Endodermal cell (in vitro differentiated cells): ENCODE data around the gene BCORL1. TPM values are rescaled to one million over a fixed set of nuclear protein-coding genes. Genes with fewer than 3 reads are reported as not detected.

Experiments used
- DNase-seq: peaks from one replicate; pipeline ENCODE4 v3.0.0-alpha.2; 2017
- H3K27ac ChIP-seq: 2 replicates; pipeline ENCODE4 v1.5.1; 2013; ENCODE audit warnings: mild to moderate bottlenecking, low read depth, low read length, moderate library complexity
- H3K27me3 ChIP-seq: 2 replicates; pipeline ENCODE4 v1.6.1; 2013; ENCODE audit warnings: mild to moderate bottlenecking, low read length, moderate library complexity; ENCODE audit not compliant: insufficient read depth, control insufficient read depth, poor library complexity, severe bottlenecking
- H3K36me3 ChIP-seq: 2 replicates; pipeline ENCODE4 v1.7.0; 2013; ENCODE audit warnings: mild to moderate bottlenecking, low read length, moderate library complexity; ENCODE audit not compliant: control insufficient read depth, insufficient read depth
- H3K4me1 ChIP-seq: one replicate; pipeline ENCODE4 v1.7.0; 2013; ENCODE audit warnings: low read length; ENCODE audit not compliant: control insufficient read depth, insufficient read depth
- H3K4me3 ChIP-seq: 2 replicates; pipeline ENCODE4 v1.5.1; 2013; ENCODE audit warnings: mild to moderate bottlenecking, low read length, moderate library complexity
- H3K9ac ChIP-seq: 2 replicates; pipeline ENCODE4 v1.6.1; 2013; ENCODE audit warnings: mild to moderate bottlenecking, low read length, moderate library complexity; ENCODE audit not compliant: poor library complexity, severe bottlenecking; ENCODE audit errors: extremely low read depth
- H3K9me3 ChIP-seq: 2 replicates; pipeline ENCODE4 v1.6.1; 2013; ENCODE audit warnings: mild to moderate bottlenecking, low read length, moderate library complexity; ENCODE audit not compliant: control insufficient read depth
- H3K27ac Mint-ChIP-seq: 2 replicates; pipeline ENCODE4 v1.8.0; 2020; ENCODE audit warnings: mixed read lengths
- H3K27me3 Mint-ChIP-seq: 2 replicates; pipeline ENCODE4 v1.8.0; 2021; ENCODE audit warnings: mild to moderate bottlenecking, mixed read lengths; ENCODE audit not compliant: insufficient read depth
- H3K36me3 Mint-ChIP-seq: 2 replicates; pipeline ENCODE4 v1.8.0; 2020; ENCODE audit warnings: low read depth, mixed read lengths
- H3K4me1 Mint-ChIP-seq: 2 replicates; pipeline ENCODE4 v1.8.0; 2020; ENCODE audit warnings: mixed read lengths
- H3K4me3 Mint-ChIP-seq: 2 replicates; pipeline ENCODE4 v1.8.0; 2020; ENCODE audit warnings: mild to moderate bottlenecking, moderate library complexity, mixed read lengths
- H3K9me3 Mint-ChIP-seq: 2 replicates; pipeline ENCODE4 v1.8.0; 2020; ENCODE audit warnings: mild to moderate bottlenecking, mixed read lengths
- WGBS, 2 experiments: methylation state at CpG; one replicate each; pipeline versions ENCODE4 v1.1.5 to v1.1.7; 2013; ENCODE audit warnings: missing lambda C conversion rate in 2 of 2, mixed read lengths in 1 of 2; ENCODE audit not compliant: insufficient coverage in 1 of 2, insufficient read length in 1 of 2; 5-methylcytosine and 5-hydroxymethylcytosine counted together
- total RNA-seq, 2 donors: library from RNA; stranded (reverse); fragmentation: NEBNext Ultra II Directional in 1 of 2; extraction: Animal tissue kit (Norgen Biotek cat#: 25700) in 1 of 2; gene quantifications; 2 replicates in 1 of 2; 3 replicates in 1 of 2; pipeline ENCODE4 v1.2.1, GENCODE V29; 2021
- TF ChIP-seq, protein P1 (sequence below): fragments of 200-600 bp; sonication (generic); conservative IDR thresholded peaks from 2 replicates; pipeline ENCODE4 v1.5.0; 2021; ENCODE audit warnings: antibody characterized with exemption, mild to moderate bottlenecking

BCORL1 gene
- total RNA-seq, 2 donors from 2014 or later: 24.5 to 29.9 TPM

DNA sequence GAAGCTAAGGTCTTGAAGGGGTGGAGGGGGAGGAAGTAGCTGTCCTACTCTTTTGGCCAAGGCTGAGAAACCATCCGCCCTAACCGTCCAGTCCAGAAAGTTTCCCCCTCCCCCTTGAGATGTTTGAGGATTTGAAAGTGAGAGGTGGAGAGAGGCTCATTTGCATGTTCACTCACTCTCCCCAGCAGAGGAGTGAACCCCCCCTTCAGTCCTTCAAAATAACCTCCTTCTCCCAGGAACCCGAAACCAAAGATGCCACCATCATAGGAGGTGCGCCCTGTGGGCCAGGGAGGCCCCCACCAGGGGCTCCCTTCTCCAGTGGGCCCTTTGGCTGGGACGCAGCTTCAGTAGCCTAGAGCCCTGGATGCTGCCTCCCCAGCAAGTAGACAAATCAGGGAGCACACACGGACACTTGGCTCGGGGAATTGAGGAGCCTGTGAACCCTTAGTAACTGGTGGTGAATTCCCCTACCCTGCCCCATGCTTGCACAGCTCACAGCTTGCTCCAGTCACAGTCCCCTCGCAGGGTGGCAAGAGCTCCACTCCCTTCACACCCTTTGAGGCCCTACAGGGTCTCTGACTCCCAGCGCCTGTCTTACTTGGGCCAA is 102.3 kb downstream of the BCORL1 start:
- DNase-seq: no peak
- Histone ChIP-seq H3K27ac (no peak overlapping the region), H3K9ac (no peak overlapping the region), H3K36me3 (no peaks in the 10 kb centered on the region), H3K27me3 (no peaks in the 10 kb centered on the region), H3K9me3 (no peaks in the 10 kb centered on the region), H3K4me3 (no peak overlapping the region), H3K4me1 (no peaks in the 10 kb centered on the region)
- 89% methylated on average over 7 of the region's 9 CpGs; no CpG with 5 or more reads in 1 of the 2 experiments for WGBS, 2 experiments
- TF ChIP-seq, protein P1, sequence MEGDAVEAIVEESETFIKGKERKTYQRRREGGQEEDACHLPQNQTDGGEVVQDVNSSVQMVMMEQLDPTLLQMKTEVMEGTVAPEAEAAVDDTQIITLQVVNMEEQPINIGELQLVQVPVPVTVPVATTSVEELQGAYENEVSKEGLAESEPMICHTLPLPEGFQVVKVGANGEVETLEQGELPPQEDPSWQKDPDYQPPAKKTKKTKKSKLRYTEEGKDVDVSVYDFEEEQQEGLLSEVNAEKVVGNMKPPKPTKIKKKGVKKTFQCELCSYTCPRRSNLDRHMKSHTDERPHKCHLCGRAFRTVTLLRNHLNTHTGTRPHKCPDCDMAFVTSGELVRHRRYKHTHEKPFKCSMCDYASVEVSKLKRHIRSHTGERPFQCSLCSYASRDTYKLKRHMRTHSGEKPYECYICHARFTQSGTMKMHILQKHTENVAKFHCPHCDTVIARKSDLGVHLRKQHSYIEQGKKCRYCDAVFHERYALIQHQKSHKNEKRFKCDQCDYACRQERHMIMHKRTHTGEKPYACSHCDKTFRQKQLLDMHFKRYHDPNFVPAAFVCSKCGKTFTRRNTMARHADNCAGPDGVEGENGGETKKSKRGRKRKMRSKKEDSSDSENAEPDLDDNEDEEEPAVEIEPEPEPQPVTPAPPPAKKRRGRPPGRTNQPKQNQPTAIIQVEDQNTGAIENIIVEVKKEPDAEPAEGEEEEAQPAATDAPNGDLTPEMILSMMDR: no peak
- peaks cover 39% of the 10 kb centered on the region for H3K9me3 Mint-ChIP-seq
- H3K36me3 Mint-ChIP-seq: no peaks in the 10 kb centered on the region
- no peak overlapping the region for H3K27ac Mint-ChIP-seq
- peaks cover 10% of the 10 kb centered on the region for H3K4me1 Mint-ChIP-seq
- H3K4me3 Mint-ChIP-seq: no peak overlapping the region
- peaks cover 8% of the 10 kb centered on the region for H3K27me3 Mint-ChIP-seq

DNA sequence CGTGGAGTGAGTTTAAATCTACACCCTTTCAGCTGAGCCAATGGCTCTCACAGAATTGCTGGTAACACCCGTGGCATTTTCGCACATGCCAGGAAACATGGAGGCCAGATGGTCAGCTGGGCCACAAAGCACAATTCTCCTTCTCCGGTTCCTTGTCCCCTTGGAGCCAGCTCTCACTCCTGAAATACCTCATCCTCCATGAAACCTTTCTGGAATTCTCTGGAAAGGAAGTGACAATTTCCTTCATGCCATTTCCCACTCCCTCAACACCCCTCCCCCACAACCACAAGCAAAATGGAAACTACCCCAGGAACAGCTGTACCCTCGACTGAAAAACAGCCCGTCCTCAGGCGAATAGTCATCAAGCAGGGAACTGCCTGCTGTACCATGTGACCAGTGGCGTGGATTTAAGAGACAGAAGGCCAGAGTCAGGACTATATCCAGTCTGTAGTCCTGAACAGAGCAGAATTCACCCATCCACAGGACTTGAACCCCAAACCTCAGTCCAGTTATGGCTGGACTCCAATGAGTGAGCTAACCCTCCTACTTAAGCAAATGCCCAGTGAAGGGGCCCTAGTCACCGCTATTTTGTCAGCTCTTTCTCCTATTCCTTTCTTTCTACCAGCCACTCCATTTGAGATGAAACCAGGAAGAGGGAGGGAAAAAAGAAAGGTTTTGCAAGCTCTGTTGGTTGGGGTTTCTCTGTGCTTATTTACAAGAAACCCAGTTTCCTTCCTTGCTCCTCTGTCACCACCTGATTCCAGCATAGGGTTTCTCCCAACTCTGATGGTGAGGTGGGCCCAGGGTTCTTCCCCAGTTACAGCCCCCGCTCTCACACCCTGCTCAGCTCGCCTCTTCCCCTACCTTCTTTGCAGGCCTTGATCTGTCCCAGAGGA is 103.4 kb downstream of the BCORL1 start:
- Mint-ChIP-seq H3K36me3 (no peaks in the 10 kb centered on the region), H3K27ac (no peak overlapping the region), H3K27me3 (peaks cover 12% of the 10 kb centered on the region), H3K4me3 (no peak overlapping the region), H3K9me3 (peaks cover 38% of the 10 kb centered on the region), H3K4me1 (peaks cover 10% of the 10 kb centered on the region)
- WGBS, 2 experiments: 92% methylated on average over 8 of the region's 11 CpGs; no CpG with 5 or more reads in 1 of the 2 experiments
- Histone ChIP-seq H3K4me1 (no peaks in the 10 kb centered on the region), H3K27me3 (no peaks in the 10 kb centered on the region), H3K9ac (no peak overlapping the region), H3K36me3 (no peaks in the 10 kb centered on the region), H3K4me3 (no peak overlapping the region), H3K9me3 (no peaks in the 10 kb centered on the region), H3K27ac (no peak overlapping the region)
- TF ChIP-seq, protein P1: no peak
- DNase-seq: no peak

DNA sequence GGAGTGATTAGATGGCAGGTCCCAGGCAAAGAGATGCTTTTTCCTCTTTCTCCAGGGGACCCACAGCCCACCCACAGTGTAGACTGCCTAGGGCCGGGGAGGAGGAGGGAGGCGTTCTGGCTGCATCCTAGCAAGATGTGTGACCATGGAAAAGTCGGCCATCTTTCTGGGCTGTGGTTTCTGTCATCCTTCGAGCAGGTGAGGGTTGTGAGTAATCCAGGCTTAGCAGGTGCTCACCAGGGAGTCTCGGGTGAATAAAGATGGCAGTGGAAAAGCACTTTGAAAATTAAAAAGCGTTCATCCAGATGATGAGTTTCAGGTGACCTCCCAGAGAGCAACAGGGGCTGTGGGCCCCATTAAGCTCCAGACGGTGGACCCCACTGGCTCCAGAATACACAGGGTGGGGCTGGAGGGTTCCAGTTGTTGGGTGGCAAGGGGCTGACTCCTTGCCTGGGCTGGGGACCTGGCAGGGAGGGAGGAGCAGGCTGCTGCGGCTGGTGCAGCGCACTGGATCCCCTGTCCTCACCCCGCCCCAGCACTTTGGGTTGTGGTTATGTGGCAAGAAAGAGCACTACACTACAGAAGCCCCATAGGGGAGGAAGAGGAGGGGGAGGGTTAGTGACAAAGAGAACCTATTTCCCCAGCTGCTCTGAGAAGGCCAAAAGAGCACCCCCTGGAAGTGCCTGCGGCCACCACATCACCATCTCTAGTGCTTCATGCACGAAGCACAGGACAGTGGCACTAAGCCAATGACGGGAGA is 104.2 kb downstream of the BCORL1 start:
- no peaks in the 10 kb centered on the region for H3K4me1 ChIP-seq
- no peaks in the 10 kb centered on the region for H3K36me3 Mint-ChIP-seq
- H3K36me3 ChIP-seq: no peaks in the 10 kb centered on the region
- H3K9me3 Mint-ChIP-seq: peaks cover 37% of the 10 kb centered on the region
- no peaks in the 10 kb centered on the region for H3K27me3 ChIP-seq
- 87 to 100% methylated on average over 1 to 10 of the region's 13 CpGs for WGBS, 2 experiments
- H3K4me3 Mint-ChIP-seq: no peak overlapping the region
- H3K9me3 ChIP-seq: no peaks in the 10 kb centered on the region
- H3K27ac ChIP-seq: no peak overlapping the region
- TF ChIP-seq, protein P1: no peak
- DNase-seq: no peak
- peaks cover 6% of the 10 kb centered on the region for H3K4me1 Mint-ChIP-seq
- no peak overlapping the region for H3K4me3 ChIP-seq
- no peak overlapping the region for H3K27ac Mint-ChIP-seq
- no peak overlapping the region for H3K9ac ChIP-seq
- H3K27me3 Mint-ChIP-seq: peaks cover 12% of the 10 kb centered on the region
